H1 (cell line): ENCODE results near the gene PTPRE. TPM values are rescaled to one million over a fixed set of nuclear protein-coding genes. Genes with fewer than 3 reads are reported as not detected.

Experiments used
- CTCF ChIA-PET: fragments of 300-600 bp; sonication (Branson Sonifier 250); formaldehyde crosslinking; loops from one replicate; lab custom pipeline; 2021; ENCODE audit not compliant: partially characterized antibody; lab: Charles Lee
- POLR2A ChIA-PET: fragments of 300-600 bp; sonication (Branson Sonifier 250); formaldehyde crosslinking; loops from one replicate; lab custom pipeline; 2021; ENCODE audit warnings: inconsistent platforms; ENCODE audit not compliant: partially characterized antibody; lab: Charles Lee
- DNase-seq, 2 experiments: peaks; one replicate each; pipeline versions ENCODE4 v3.0.0 to v3.0.0-alpha.2; 2010 to 2022; ENCODE audit warnings: low spot score in 2 of 2, low read depth in 1 of 2, mixed read lengths in 1 of 2
- FAIRE-seq: peaks from 2 replicates; lab custom pipeline; 2011; peaks lifted over from hg19 to GRCh38; lab: Jason Lieb, UNC
- H2AFZ ChIP-seq: 2 replicates; pipeline ENCODE4 v1.8.1; 2012; ENCODE audit warnings: low read length, inconsistent platforms
- H2AK5ac ChIP-seq: 2 replicates; pipeline ENCODE4 v1.6.1; 2013; ENCODE audit warnings: low read depth, low read length
- H2BK120ac ChIP-seq: replicated peaks from 2 replicates; pipeline ENCODE3; 2013; ENCODE audit warnings: low read depth, low read length, inconsistent platforms
- H2BK12ac ChIP-seq: 2 replicates; pipeline ENCODE4 v1.6.1; 2013; ENCODE audit warnings: low read depth, low read length
- H2BK15ac ChIP-seq: 2 replicates; pipeline ENCODE4 v1.6.1; 2013; ENCODE audit warnings: low read length
- H2BK20ac ChIP-seq: 2 replicates; pipeline ENCODE4 v1.6.1; 2013; ENCODE audit warnings: low read length
- H2BK5ac ChIP-seq: 2 replicates; pipeline ENCODE4 v1.6.1; 2013; ENCODE audit warnings: low read depth, low read length
- H3K14ac ChIP-seq: 2 replicates; pipeline ENCODE4 v1.6.1; 2013; ENCODE audit warnings: inconsistent platforms; ENCODE audit not compliant: insufficient read length
- H3K18ac ChIP-seq: 2 replicates; pipeline ENCODE4 v1.6.1; 2013; ENCODE audit warnings: low read length; ENCODE audit errors: extremely low read depth
- H3K23ac ChIP-seq: 2 replicates; pipeline ENCODE4 v1.6.1; 2013; ENCODE audit warnings: inconsistent platforms; ENCODE audit not compliant: insufficient read length
- H3K23me2 ChIP-seq: 2 replicates; pipeline ENCODE4 v1.6.1; 2013; ENCODE audit warnings: low read depth, low read length
- H3K27ac ChIP-seq: 2 replicates; pipeline ENCODE4 v1.6.1; 2011; ENCODE audit warnings: low read depth, low read length, inconsistent platforms
- H3K27me3 ChIP-seq, 4 experiments: replicated peaks in 1 of 4; 1 replicate in 1 of 4; 2 replicates in 3 of 4; pipeline versions ENCODE4 v1.6.1 to v1.8.1; 2011 to 2013; ENCODE audit warnings: low read length in 3 of 4, mild to moderate bottlenecking in 3 of 4, inconsistent platforms in 2 of 4, mixed read lengths in 2 of 4, moderate library complexity in 1 of 4; ENCODE audit not compliant: control insufficient read depth in 3 of 4, insufficient read depth in 3 of 4; ENCODE audit errors: extremely low read depth in 1 of 4
- H3K36me3 ChIP-seq, 4 experiments: 2 replicates each; pipeline versions ENCODE4 v1.6.1 to v1.8.1; 2011 to 2013; ENCODE audit warnings: mild to moderate bottlenecking in 4 of 4, low read length in 3 of 4, moderate library complexity in 2 of 4, control low read depth in 1 of 4, inconsistent platforms in 1 of 4; ENCODE audit not compliant: insufficient read depth in 4 of 4, control insufficient read depth in 2 of 4
- H3K4ac ChIP-seq: replicated peaks from 2 replicates; pipeline ENCODE3; 2013; ENCODE audit warnings: low read length, low read depth, mixed read lengths, inconsistent platforms; ENCODE audit not compliant: insufficient read length
- H3K4me1 ChIP-seq, 4 experiments: replicated peaks in 1 of 4; 1 replicate in 1 of 4; 2 replicates in 3 of 4; pipeline versions ENCODE4 v1.6.1 to v1.8.1; 2011 to 2013; ENCODE audit warnings: low read length in 3 of 4, inconsistent platforms in 2 of 4, mixed read lengths in 1 of 4; ENCODE audit not compliant: insufficient read depth in 4 of 4, control insufficient read depth in 3 of 4
- H3K4me2 ChIP-seq, 2 experiments: 2 replicates each; pipeline versions ENCODE4 v1.6.1 to v1.8.1; 2011 to 2013; ENCODE audit warnings: low read depth in 2 of 2, low read length in 2 of 2, control low read depth in 1 of 2, inconsistent platforms in 1 of 2, mild to moderate bottlenecking in 1 of 2; ENCODE audit not compliant: insufficient read depth in 1 of 2
- H3K4me3 ChIP-seq, 4 experiments: fragments of 200-600, 300-600 bp in 1 of 4; sonication (generic), shearing (Covaris generic), sonication (Bioruptor Twin) in 1 of 4; 2 replicates each; pipeline versions ENCODE4 v1.5.1 to v1.8.1; 2011 to 2016; ENCODE audit warnings: low read length in 4 of 4, low read depth in 3 of 4, control low read depth in 2 of 4, inconsistent platforms in 2 of 4, mild to moderate bottlenecking in 2 of 4, mixed read lengths in 1 of 4, moderate library complexity in 1 of 4; ENCODE audit not compliant: insufficient read depth in 2 of 4; ENCODE audit errors: extremely low read depth in 1 of 4
- H3K56ac ChIP-seq: replicated peaks from 2 replicates; pipeline ENCODE3; 2013; ENCODE audit warnings: low read depth, mild to moderate bottlenecking, mixed read lengths, low read length, inconsistent platforms; ENCODE audit not compliant: insufficient read length
- H3K79me1 ChIP-seq: 2 replicates; pipeline ENCODE4 v1.6.1; 2013; ENCODE audit warnings: low read depth, low read length, control low read depth
- H3K79me2 ChIP-seq, 2 experiments: 2 replicates each; pipeline versions ENCODE4 v1.6.1 to v1.8.1; 2012 to 2013; ENCODE audit warnings: low read length in 2 of 2, mild to moderate bottlenecking in 2 of 2, inconsistent platforms in 1 of 2; ENCODE audit not compliant: insufficient read depth in 2 of 2, control insufficient read depth in 1 of 2
- H3K9ac ChIP-seq, 4 experiments: replicated peaks in 1 of 4; 1 replicate in 1 of 4; 2 replicates in 3 of 4; pipeline versions ENCODE4 v1.6.1 to v1.8.1; 2011 to 2013; ENCODE audit warnings: low read depth in 3 of 4, low read length in 3 of 4, control low read depth in 2 of 4, mild to moderate bottlenecking in 2 of 4, moderate library complexity in 2 of 4, inconsistent platforms in 1 of 4; ENCODE audit errors: extremely low read depth in 1 of 4
- H3K9me3 ChIP-seq, 2 experiments: 2 replicates each; pipeline versions ENCODE4 v1.6.1 to v1.8.1; 2012 to 2013; ENCODE audit warnings: mild to moderate bottlenecking in 2 of 2, moderate library complexity in 2 of 2, control low read depth in 1 of 2, inconsistent platforms in 1 of 2, low read depth in 1 of 2, low read length in 1 of 2, mixed read lengths in 1 of 2; ENCODE audit not compliant: insufficient read depth in 2 of 2
- H4K20me1 ChIP-seq, 2 experiments: replicated peaks in 1 of 2; 2 replicates each; pipeline versions ENCODE3 to v1.8.1; 2011 to 2013; ENCODE audit warnings: inconsistent platforms in 2 of 2, low read length in 2 of 2, mild to moderate bottlenecking in 1 of 2; ENCODE audit not compliant: insufficient read depth in 2 of 2, control insufficient read depth in 1 of 2
- H4K5ac ChIP-seq: 2 replicates; pipeline ENCODE4 v1.6.1; 2013; ENCODE audit warnings: low read length, low read depth, mixed read lengths, inconsistent platforms; ENCODE audit not compliant: insufficient read length
- H4K8ac ChIP-seq: 2 replicates; pipeline ENCODE4 v1.8.0; 2013; ENCODE audit warnings: mild to moderate bottlenecking, moderate library complexity, low read length, inconsistent platforms; ENCODE audit not compliant: insufficient read depth; ENCODE audit errors: extremely low read depth
- H4K91ac ChIP-seq: replicated peaks from 2 replicates; pipeline ENCODE3; 2013; ENCODE audit warnings: low read length, mixed read lengths, inconsistent platforms; ENCODE audit not compliant: insufficient read length
- CHD1 ChIP-seq: IDR thresholded peaks from 2 replicates; pipeline ENCODE4 v1.6.1; 2012; ENCODE audit warnings: low read depth, low read length, improper control_type of control experiment
- KDM5A ChIP-seq: fragments of 200-600 bp; IDR thresholded peaks from 2 replicates; pipeline ENCODE4 v1.7.1; 2012; ENCODE audit warnings: mild to moderate bottlenecking, low read length, inconsistent platforms, mixed read lengths
- whole genome bisulfite sequencing, 2 experiments: shearing (Covaris generic) in 1 of 2; methylation state at CpG; one replicate each; pipeline versions ENCODE4 v1.1.6 to v1.1.7; 2013 to 2015; ENCODE audit warnings: low lambda C conversion rate in 2 of 2, mixed read lengths in 2 of 2, inconsistent platforms in 1 of 2, low coverage in 1 of 2, missing lambda C conversion rate in 1 of 2; ENCODE audit not compliant: insufficient replicate concordance in 2 of 2, insufficient coverage in 1 of 2, insufficient read length in 1 of 2; ENCODE audit errors: extremely low coverage in 1 of 2, missing lambda C conversion rate in 1 of 2; 5-methylcytosine and 5-hydroxymethylcytosine counted together
- polyA plus RNA-seq, 7 experiments: library from polyadenylated mRNA; depleted of rRNA in 3 of 7; stranded (reverse) in 5 of 7; unstranded in 2 of 7; fragments of >200 nt in 5 of 7; fragments of 200-250 nt in 2 of 7; gene quantifications; 1 replicate in 5 of 7; 2 replicates in 1 of 7; 4 replicates in 1 of 7; pipeline versions ENCODE4 v1.2.1 to v1.2.3, GENCODE V29; 2011 to 2013; ENCODE audit warnings: missing spikeins in 2 of 7, mixed read lengths in 2 of 7
- total RNA-seq: library from RNA; stranded (reverse); fragmentation: NEBNext Ultra II Directional; extraction: Animal tissue kit (Norgen Biotek cat#: 25700); gene quantifications from 2 replicates; pipeline ENCODE4 v1.2.1, GENCODE V29; 2021

Gene PTPRE
- total and polyA plus RNA-seq, 2 of the 8 experiments (the other 6 are each of a cell fraction or from before 2014, with no cell fraction given), result 0.33 to 0.54 TPM

GRCh38 chr10:128050121-128050516 is 143.2 kb downstream of the PTPRE start:
- DNase-seq, result no peak
- FAIRE-seq, result no peak
- POLR2A ChIA-PET, result no interaction called here

More at GRCh38 chr10:128050121-128050516, 143.2 kb downstream of the PTPRE start:
- H3K4me1 ChIP-seq, result peaks cover 0 to 2% (median 0%) of the 10 kb centered on the region in 4 experiments; a peak in 2 of 7 replicates
- no peak overlapping the region for H4K8ac ChIP-seq
- H4K91ac ChIP-seq, result no peak overlapping the region
- H3K23ac ChIP-seq, result no peak overlapping the region
- no peak overlapping the region for H3K14ac ChIP-seq
- H3K4ac ChIP-seq, result no peak overlapping the region
- CTCF ChIA-PET, result interaction anchor here (5.3 kb wide), 1 partner anchor 19 kb away, joined by 21 read pairs; no protein-coding TSS in a partner anchor
- no peak overlapping the region for H3K56ac ChIP-seq
- no peak overlapping the region for H3K18ac ChIP-seq
- no peak overlapping the region for H2BK15ac ChIP-seq
- H3K36me3 ChIP-seq, result no peaks in the 10 kb centered on the region
- H3K27me3 ChIP-seq, result no peaks in the 10 kb centered on the region
- no peak overlapping the region for H2AFZ ChIP-seq
- peaks cover 0 to 1% of the 10 kb centered on the region in 2 experiments for H4K20me1 ChIP-seq
- no peak overlapping the region for H3K4me2 ChIP-seq
- no peak overlapping the region for H2BK12ac ChIP-seq
- no peaks in the 10 kb centered on the region for H3K79me1 ChIP-seq
- no peak overlapping the region for H2BK5ac ChIP-seq
- H3K27ac ChIP-seq, result no peak overlapping the region
- peaks cover 4% of the 10 kb centered on the region; the same call in 1 of the 2 replicates for H3K23me2 ChIP-seq
- no peak overlapping the region for H3K4me3 ChIP-seq
- H2BK120ac ChIP-seq, result no peak overlapping the region
- H3K9me3 ChIP-seq, result no peaks in the 10 kb centered on the region
- H3K79me2 ChIP-seq, result no peaks in the 10 kb centered on the region
- WGBS, 2 experiments, result 89% methylated on average over 1 of the region's 1 CpG; no CpG with 5 or more reads in 1 of the 2 experiments
- no peak overlapping the region for H3K9ac ChIP-seq
- H2BK20ac ChIP-seq, result no peak overlapping the region
- TF ChIP-seq CHD1, result no peak
- TF ChIP-seq KDM5A, result no peak
- no peak overlapping the region for H2AK5ac ChIP-seq
- H4K5ac ChIP-seq, result no peak overlapping the region
